Upper lobe of left lung (tissue), 4 donors: ENCODE results near the gene MROH9.

Experiments used
- CTCF ChIP-seq, 6 experiments: fragments of 450-650 bp in 4 of 6; fragments of 200-600 bp in 2 of 6; sonication (generic) in 2 of 6; IDR thresholded peaks; one replicate each; pipeline ENCODE4 v1.5.1; 2016 to 2019; ENCODE audit warnings: antibody characterized with exemption in 6 of 6
- POLR2A ChIP-seq, 4 donors: fragments of 450-650 bp; IDR thresholded peaks; one replicate each; pipeline ENCODE4 v1.5.1; 2016 to 2017; ENCODE audit warnings: antibody characterized with exemption in 4 of 4, mild to moderate bottlenecking in 2 of 4

- no peak for TF ChIP-seq CTCF (IDR thresholded peaks at IDR 0.05)
- no peak for TF ChIP-seq POLR2A (IDR thresholded peaks at IDR 0.05)
Measured at GRCh38 chr1:171083222-171083621, 147.9 kb downstream of the MROH9 start.
